ENCODE results near the gene RNASE13. TPM values are rescaled to one million over a fixed set of nuclear protein-coding genes. Genes with fewer than 3 reads are reported as not detected.

Gene RNASE13
- total RNA-seq, 1 experiment from 2014 or later: not detected

- H3K27ac Mint-ChIP-seq: peak overlapping the region; percentile 90 to 98 (median 92); a peak in 5 of 7 replicates
- H3K4me1 Mint-ChIP-seq: peaks cover 9 to 12% of the 10 kb centered on the region in 2 experiments
- H2AFZ ChIP-seq (ENCODE audit: low read length): no peak overlapping the region
Observed at GRCh38 chr14:20989471-20989786, 45.2 kb downstream of the RNASE13 start.

More at GRCh38 chr14:20989471-20989786, 45.2 kb downstream of the RNASE13 start:
- H3K9me3 ChIP-seq (ENCODE audit: control insufficient read depth, low read depth, low read length): no peaks in the 10 kb centered on the region
- H3K4me2 ChIP-seq (ENCODE audit: insufficient read depth, insufficient read length, low read length): peak overlapping the region; percentile 70
- H3K23ac ChIP-seq (ENCODE audit: insufficient read length, low read depth, low read length): no peak overlapping the region
- no peak overlapping the region for H4K91ac ChIP-seq (ENCODE audit: insufficient read length, low read depth, low read length)
- no peak overlapping the region for H4K8ac ChIP-seq (replicated peaks; ENCODE audit: insufficient read length, low read depth, low read length)
- H3K14ac ChIP-seq (ENCODE audit: insufficient read depth, low read length): no peak overlapping the region
- no peak overlapping the region for H2BK20ac ChIP-seq (ENCODE audit: low read depth, low read length, poor library complexity, severe bottlenecking)
- H3K36me3 Mint-ChIP-seq (ENCODE audit: insufficient read depth in 1 of 3, low read depth in 3 of 3): peaks cover 18 to 31% (median 31%) of the 10 kb centered on the region in 3 experiments; a peak in 6 of 7 replicates
- H3K56ac ChIP-seq (ENCODE audit: insufficient read length, low read depth, low read length): no peak overlapping the region
- no peaks in the 10 kb centered on the region for H3K23me2 ChIP-seq (ENCODE audit: insufficient read length, low read depth, low read length, poor library complexity, severe bottlenecking)
- H3K18ac ChIP-seq (ENCODE audit: insufficient read length, low read depth, low read length): no peak overlapping the region
- H3K9me3 Mint-ChIP-seq: no peaks in the 10 kb centered on the region
- no peak overlapping the region for H2BK120ac ChIP-seq (ENCODE audit: low read depth, low read length, poor library complexity, severe bottlenecking)
- H3K4me3 Mint-ChIP-seq: peak overlapping the region; percentile 94 to 95
- TF ChIP-seq CTCF (conservative IDR thresholded peaks at IDR 0.05): no peak
- no peak overlapping the region for H3K27ac ChIP-seq (ENCODE audit: insufficient read length, low read depth, low read length)
- no peak for DNase-seq
- H3K27me3 Mint-ChIP-seq (ENCODE audit: low read depth): peaks cover 6% of the 10 kb centered on the region
- no peak overlapping the region for H3K4ac ChIP-seq (ENCODE audit: low read depth, low read length)
- WGBS (ENCODE audit: extremely low coverage, insufficient read length, low lambda C conversion rate): no CpG with 5 or more reads among the region's 11 CpGs
- H2BK12ac ChIP-seq (ENCODE audit: insufficient read length, low read depth, low read length): no peak overlapping the region
- peaks cover 3% of the 10 kb centered on the region for H3K4me1 ChIP-seq (ENCODE audit: insufficient read depth, low read length)
- H2AK5ac ChIP-seq (ENCODE audit: insufficient read length, low read length): no peak overlapping the region
- no peaks in the 10 kb centered on the region; the same call in 1 of the 2 replicates for H3K79me2 ChIP-seq (ENCODE audit: insufficient read depth, low read length)
- no peak overlapping the region for H2BK15ac ChIP-seq (ENCODE audit: low read depth, low read length)
- H3K79me1 ChIP-seq (ENCODE audit: insufficient read depth, low read depth, low read length, poor library complexity, severe bottlenecking): no peaks in the 10 kb centered on the region
- no peak overlapping the region for H3K9ac ChIP-seq (ENCODE audit: extremely low read depth, insufficient read length, low read length)
- no peaks in the 10 kb centered on the region for H4K20me1 ChIP-seq (ENCODE audit: control insufficient read depth, insufficient read depth, insufficient read length)
- no peak overlapping the region for H3T11ph ChIP-seq (ENCODE audit: low read length)
- H2BK5ac ChIP-seq (ENCODE audit: insufficient read length, low read length): no peak overlapping the region
- H4K5ac ChIP-seq (ENCODE audit: insufficient read length, low read depth, low read length): no peak overlapping the region
- no peaks in the 10 kb centered on the region for H3K27me3 ChIP-seq (ENCODE audit: insufficient read depth, low read length)
